NCI-H2107 treated with DMSO at 0.1 percent for 48 hours (cell line): Measurements from ENCODE around the gene TIAL1.
"Not testable (repeated sequence)": the region's sequence is repeated elsewhere in the genome, so short reads cannot be mapped to it uniquely, and the experiment has no call there.

ENCODE experiments used
- DNase-seq: peaks from one replicate; lab custom pipeline; 2025; ENCODE audit not compliant: unreplicated experiment; lab: John Stamatoyannopoulos, UW

The TIAL1 gene

GRCh38 chr10:119614686-119615085 is 17.9 kb upstream of the TIAL1 start:
- DNase-seq, result no peak

- no peak for DNase-seq
These were observed 17.0 kb upstream of the TIAL1 start for GRCh38 chr10:119613741-119614140.

- DNase-seq, result no peak
These were observed 14.7 kb upstream of the TIAL1 start for GRCh38 chr10:119611433-119611832.

- no peak for DNase-seq
These were observed 12.8 kb upstream of the TIAL1 start for GRCh38 chr10:119609516-119609915.

- DNase-seq, result no peak
These were observed 11.8 kb upstream of the TIAL1 start for GRCh38 chr10:119608316-119609155.

GRCh38 chr10:119604468-119604867 is 7.7 kb upstream of the TIAL1 start:
- no peak for DNase-seq

GRCh38 chr10:119602241-119603095 is 5.7 kb upstream of the TIAL1 start:
- no peak for DNase-seq

GRCh38 chr10:119598397-119598796 is 1.6 kb upstream of the TIAL1 start:
- no peak for DNase-seq

GRCh38 chr10:119597405-119598186 is 832 bp upstream of the TIAL1 start:
- DNase-seq, result no peak

- DNase-seq, result no peak
These were observed 868 bp downstream of the TIAL1 start for GRCh38 chr10:119595676-119596515.

- no peak for DNase-seq
These were observed 1.6 kb downstream of the TIAL1 start for GRCh38 chr10:119595134-119595675.

GRCh38 chr10:119588071-119588470 is 8.7 kb downstream of the TIAL1 start:
- DNase-seq, result no peak

- DNase-seq, result no peak
These were observed 18.4 kb downstream of the TIAL1 start for GRCh38 chr10:119578355-119578754.

GRCh38 chr10:119575991-119576390 is 20.8 kb downstream of the TIAL1 start:
- no peak for DNase-seq

- DNase-seq, result no peak
These were observed 21.3 kb downstream of the TIAL1 start for GRCh38 chr10:119575506-119575905.

GRCh38 chr10:119567978-119568377 is 28.8 kb downstream of the TIAL1 start:
- DNase-seq, result no peak

- no peak for DNase-seq
These were observed 34.7 kb downstream of the TIAL1 start for GRCh38 chr10:119562097-119562496.

- not testable (repeated sequence) for DNase-seq
These were observed 37.3 kb downstream of the TIAL1 start for GRCh38 chr10:119559511-119559910.

- not testable (repeated sequence) for DNase-seq
These were observed 40.7 kb downstream of the TIAL1 start for GRCh38 chr10:119556081-119556480.

- DNase-seq, result no peak
These were observed 41.5 kb downstream of the TIAL1 start for GRCh38 chr10:119555178-119555784.
